PC-9 (cell line): Measurements from ENCODE around the gene RAB40C. TPM values are rescaled to one million over a fixed set of nuclear protein-coding genes. Genes with fewer than 3 reads are reported as not detected.

ENCODE experiments used
- BruUV-seq: library from RNA; stranded (reverse); fragments of 400-500 nt; replicated peaks from 2 replicates; lab custom pipeline; 2021; lab: Mats Ljungman, UMichigan
- CTCF ChIA-PET: fragments of 300-600 bp; sonication (Branson Sonifier 250); formaldehyde crosslinking; loops from one replicate; lab custom pipeline; 2022; ENCODE audit warnings: antibody characterized with exemption; lab: Charles Lee
- POLR2A ChIA-PET: fragments of 300-600 bp; sonication (Branson Sonifier 250); formaldehyde crosslinking; loops from one replicate; lab custom pipeline; 2022; ENCODE audit warnings: antibody characterized with exemption; ENCODE audit not compliant: unreplicated experiment; lab: Charles Lee
- DNase-seq, 2 experiments: peaks; one replicate each; pipeline versions ENCODE4 v3.0.0 to v3.0.0-alpha.2; 2015 to 2022; ENCODE audit warnings: mixed read lengths in 1 of 2
- H2AFZ ChIP-seq: fragments of 200-600 bp; sonication (generic); 2 replicates; pipeline ENCODE4 v1.8.1; 2017; ENCODE audit warnings: antibody characterized with exemption
- H3F3A ChIP-seq: fragments of 200-600 bp; sonication (generic); 2 replicates; pipeline ENCODE4 v1.8.1; 2017; ENCODE audit warnings: antibody characterized with exemption, mild to moderate bottlenecking, low read depth; ENCODE audit not compliant: insufficient read depth
- H3K27ac ChIP-seq: fragments of 200-600 bp; sonication (generic); 2 replicates; pipeline ENCODE4 v1.6.1; 2016; ENCODE audit warnings: mixed run types
- H3K27me3 ChIP-seq: fragments of 200-600 bp; sonication (generic); 2 replicates; pipeline ENCODE4 v1.6.1; 2016; ENCODE audit warnings: low read depth, mixed run types; ENCODE audit not compliant: insufficient read depth
- H3K36me3 ChIP-seq: fragments of 200-600 bp; sonication (generic); 2 replicates; pipeline ENCODE4 v1.6.1; 2016; ENCODE audit warnings: low read depth, mixed run types
- H3K4me1 ChIP-seq: fragments of 200-600 bp; sonication (generic); replicated peaks from 2 replicates; pipeline ENCODE4 v1.6.1; 2016; ENCODE audit warnings: mixed run types; ENCODE audit not compliant: insufficient read depth
- H3K4me2 ChIP-seq: fragments of 200-600 bp; sonication (generic); 2 replicates; pipeline ENCODE4 v1.6.1; 2017; ENCODE audit warnings: mixed run types
- H3K4me3 ChIP-seq: fragments of 200-600 bp; sonication (generic); 2 replicates; pipeline ENCODE4 v1.6.1; 2016; ENCODE audit warnings: mixed run types
- H3K79me2 ChIP-seq: fragments of 200-600 bp; sonication (generic); 2 replicates; pipeline ENCODE4 v1.6.1; 2017; ENCODE audit warnings: low read depth, mixed run types
- H3K9me2 ChIP-seq: fragments of 200-600 bp; sonication (generic); 2 replicates; pipeline ENCODE4 v1.8.1; 2017; ENCODE audit warnings: mild to moderate bottlenecking; ENCODE audit not compliant: insufficient read depth
- H3K9me3 ChIP-seq: fragments of 200-600 bp; sonication (generic); 2 replicates; pipeline ENCODE4 v1.8.1; 2016; ENCODE audit warnings: low read depth; ENCODE audit not compliant: insufficient read depth
- H4K20me1 ChIP-seq: fragments of 200-600 bp; sonication (generic); 2 replicates; pipeline ENCODE4 v1.8.1; 2017; ENCODE audit not compliant: insufficient read depth
- EZH2 ChIP-seq: fragments of 200-600 bp; sonication (generic); IDR thresholded peaks from 2 replicates; pipeline ENCODE4 v1.8.0; 2017; ENCODE audit warnings: antibody characterized with exemption, low read depth
- intact Hi-C: fragments of 100-400 bp; cut with micrococcal nuclease; formaldehyde crosslinking; loops from one replicate; pipeline ENCODE4 v1.10.0; 2022; ENCODE audit not compliant: unreplicated experiment
- total RNA-seq: library from RNA; stranded (reverse); gene quantifications from 2 replicates; pipeline ENCODE4 v1.2.3, GENCODE V29; 2021
- TF ChIP-seq, protein P1 (sequence below): fragments of 200-600 bp; sonication (generic); conservative IDR thresholded peaks from 2 replicates; pipeline ENCODE4 v1.6.1; 2017; ENCODE audit warnings: mixed run types, antibody characterized with exemption, mild to moderate bottlenecking, moderate library complexity

Gene RAB40C
- total RNA-seq, 1 experiment from 2014 or later, result 47.1 TPM

DNA sequence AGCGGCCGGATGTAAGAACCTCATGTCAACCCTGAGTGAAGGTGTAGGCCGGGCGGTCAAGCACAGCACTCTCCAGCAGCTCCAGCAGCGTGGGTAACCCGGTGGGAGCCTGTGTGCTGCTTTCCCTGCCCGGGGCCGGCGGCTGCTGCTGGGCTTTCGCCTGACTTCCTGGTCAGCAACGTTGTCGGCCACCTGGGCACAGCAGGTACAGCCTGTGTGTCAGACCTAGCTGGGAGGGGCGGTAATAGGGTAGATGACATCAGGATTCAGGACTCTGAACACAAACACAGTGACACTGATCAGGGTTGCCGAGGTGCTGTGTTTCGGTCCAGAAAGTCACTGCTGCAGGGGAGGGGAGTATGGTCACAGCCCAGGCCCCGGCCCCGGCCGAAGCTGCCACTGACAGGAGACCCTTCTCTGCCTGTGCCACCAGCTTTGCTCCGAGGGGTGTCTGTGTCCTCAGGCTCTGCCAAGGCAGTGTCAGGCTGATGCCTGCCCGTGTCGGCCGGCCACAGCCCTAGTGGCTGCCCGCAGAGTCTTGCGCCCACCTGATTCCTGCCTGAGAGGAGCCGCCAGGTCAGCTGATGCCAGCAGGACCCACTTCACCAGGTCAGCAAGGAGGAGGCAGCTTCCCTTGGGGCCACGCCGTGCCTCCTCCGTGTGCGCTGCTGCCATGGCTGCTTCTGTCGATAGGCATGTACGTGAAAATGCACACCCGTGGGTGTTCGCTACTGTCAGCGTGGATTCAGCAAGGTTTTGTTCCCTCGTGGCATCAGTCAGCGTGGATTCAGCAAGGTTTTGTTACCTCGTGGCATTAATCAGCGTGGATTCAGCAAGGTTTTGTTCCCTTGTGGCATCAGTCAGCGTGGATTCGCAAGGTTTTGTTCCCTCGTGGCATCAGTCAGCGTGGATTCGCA is 9.2 kb downstream of the RAB40C start:
- Histone ChIP-seq H3K4me2 (no peak overlapping the region), H3F3A (peaks cover 9% of the 10 kb centered on the region; the same call in 1 of the 2 replicates), H3K79me2 (peaks cover 39% of the 10 kb centered on the region), H3K27me3 (no peaks in the 10 kb centered on the region), H4K20me1 (peaks cover 26% of the 10 kb centered on the region), H3K9me2 (no peaks in the 10 kb centered on the region), H3K4me1 (peaks cover 5% of the 10 kb centered on the region), H3K36me3 (no peaks in the 10 kb centered on the region), H3K27ac (no peak overlapping the region), H2AFZ (no peak overlapping the region), H3K9me3 (no peaks in the 10 kb centered on the region), H3K4me3 (no peak overlapping the region)
- TF ChIP-seq EZH2, result no peak
- TF ChIP-seq, protein P1, sequence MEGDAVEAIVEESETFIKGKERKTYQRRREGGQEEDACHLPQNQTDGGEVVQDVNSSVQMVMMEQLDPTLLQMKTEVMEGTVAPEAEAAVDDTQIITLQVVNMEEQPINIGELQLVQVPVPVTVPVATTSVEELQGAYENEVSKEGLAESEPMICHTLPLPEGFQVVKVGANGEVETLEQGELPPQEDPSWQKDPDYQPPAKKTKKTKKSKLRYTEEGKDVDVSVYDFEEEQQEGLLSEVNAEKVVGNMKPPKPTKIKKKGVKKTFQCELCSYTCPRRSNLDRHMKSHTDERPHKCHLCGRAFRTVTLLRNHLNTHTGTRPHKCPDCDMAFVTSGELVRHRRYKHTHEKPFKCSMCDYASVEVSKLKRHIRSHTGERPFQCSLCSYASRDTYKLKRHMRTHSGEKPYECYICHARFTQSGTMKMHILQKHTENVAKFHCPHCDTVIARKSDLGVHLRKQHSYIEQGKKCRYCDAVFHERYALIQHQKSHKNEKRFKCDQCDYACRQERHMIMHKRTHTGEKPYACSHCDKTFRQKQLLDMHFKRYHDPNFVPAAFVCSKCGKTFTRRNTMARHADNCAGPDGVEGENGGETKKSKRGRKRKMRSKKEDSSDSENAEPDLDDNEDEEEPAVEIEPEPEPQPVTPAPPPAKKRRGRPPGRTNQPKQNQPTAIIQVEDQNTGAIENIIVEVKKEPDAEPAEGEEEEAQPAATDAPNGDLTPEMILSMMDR, result no peak
- BruUV-seq, result no TSS peak
- CTCF ChIA-PET, result no interaction called here
- POLR2A ChIA-PET, result no interaction called here
- intact Hi-C loops, result no loop called here
- DNase-seq, result no peak

DNA sequence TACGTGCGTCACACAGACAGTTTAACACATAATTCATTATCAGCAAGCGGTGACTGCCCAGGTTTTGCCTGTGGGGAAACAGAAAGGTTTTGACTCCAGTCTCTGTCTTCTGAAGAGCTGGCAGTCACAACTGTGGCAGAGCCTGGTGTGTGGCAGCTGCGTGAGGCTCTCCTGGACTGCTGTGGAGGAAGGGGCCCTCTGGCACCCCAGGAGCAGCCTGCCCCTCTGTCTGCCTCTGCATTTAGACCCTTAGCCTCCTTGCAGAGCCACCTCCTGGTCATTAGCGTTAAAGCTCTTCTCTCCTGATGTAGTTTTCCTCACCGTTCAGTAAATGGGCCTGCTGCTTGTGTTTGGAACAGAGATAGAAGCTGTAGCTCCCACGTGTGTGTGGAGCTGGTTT is 10.9 kb downstream of the RAB40C start:
- Histone ChIP-seq H3F3A (peaks cover 9% of the 10 kb centered on the region; the same call in 1 of the 2 replicates), H3K27ac (no peak overlapping the region), H3K9me3 (no peaks in the 10 kb centered on the region), H3K4me2 (no peak overlapping the region), H3K9me2 (no peaks in the 10 kb centered on the region), H4K20me1 (peaks cover 19% of the 10 kb centered on the region), H3K79me2 (peaks cover 30% of the 10 kb centered on the region), H3K27me3 (no peaks in the 10 kb centered on the region), H3K36me3 (no peaks in the 10 kb centered on the region), H2AFZ (no peak overlapping the region), H3K4me3 (no peak overlapping the region), H3K4me1 (no peaks in the 10 kb centered on the region)
- intact Hi-C loops, result no loop called here
- no peak for DNase-seq
- POLR2A ChIA-PET, result interaction anchor here (0.7 kb wide), 1 partner anchor 28 kb away, joined by 4 read pairs; no protein-coding TSS in a partner anchor
- CTCF ChIA-PET, result interaction anchor here (0.8 kb wide), 1 partner anchor 9 kb away, joined by 3 read pairs; no protein-coding TSS in a partner anchor
- TF ChIP-seq EZH2, result no peak
- TF ChIP-seq, protein P1, result no peak; the same call in 1 of the 2 replicates
- BruUV-seq, result no TSS peak

DNA sequence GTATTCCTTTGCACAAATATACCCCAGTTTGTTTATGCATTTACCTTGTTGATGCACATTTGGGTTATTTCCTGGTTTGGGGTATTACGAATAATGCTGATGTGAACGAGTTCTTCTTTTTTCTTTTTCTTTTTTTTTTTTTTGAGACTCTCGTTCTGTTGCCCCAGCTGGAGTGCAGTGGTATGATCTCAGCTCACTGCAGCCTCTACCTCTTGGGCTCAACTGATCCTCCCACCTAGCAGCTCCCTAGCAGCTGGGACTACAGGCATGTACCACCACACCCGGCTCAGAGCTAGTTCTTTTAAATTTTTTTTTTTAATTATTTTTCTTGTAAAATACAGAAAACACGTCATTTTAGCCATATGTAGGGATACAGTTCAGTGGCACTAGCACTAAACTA is 14.1 kb downstream of the RAB40C start:
- Histone ChIP-seq H3F3A (peaks cover 4% of the 10 kb centered on the region; the same call in 1 of the 2 replicates), H3K36me3 (no peaks in the 10 kb centered on the region), H3K4me2 (no peak overlapping the region), H3K27me3 (no peaks in the 10 kb centered on the region), H3K4me1 (no peaks in the 10 kb centered on the region), H3K79me2 (peaks cover 18% of the 10 kb centered on the region), H3K27ac (no peak overlapping the region), H3K9me3 (no peaks in the 10 kb centered on the region), H2AFZ (no peak overlapping the region), H3K4me3 (no peak overlapping the region), H4K20me1 (peaks cover 17% of the 10 kb centered on the region; the same call in 1 of the 2 replicates), H3K9me2 (no peaks in the 10 kb centered on the region)
- BruUV-seq, result no TSS peak
- POLR2A ChIA-PET, result no interaction called here
- intact Hi-C loops, result no loop called here
- TF ChIP-seq, protein P1, result no peak
- TF ChIP-seq EZH2, result no peak
- no peak for DNase-seq
- CTCF ChIA-PET, result no interaction called here
